D721Med (cell line): ENCODE measurements around the gene RHBDF2.
A peak's percentile ranks its signal among the peaks of the same experiment; 100 is the strongest.
"Not testable (repeated sequence)": the region's sequence is repeated elsewhere in the genome, so short reads cannot be mapped to it uniquely, and the experiment has no call there.

Experiments
- DNase-seq: peaks from one replicate; pipeline ENCODE4 v3.0.0; 2011; ENCODE audit warnings: low spot score; ENCODE audit not compliant: insufficient read length
- FAIRE-seq: peaks from 2 replicates; lab custom pipeline; 2011; peaks lifted over from hg19 to GRCh38; lab: Jason Lieb, UNC
- CTCF ChIP-seq: IDR thresholded peaks from 2 replicates; pipeline ENCODE4 v1.5.1; 2012; ENCODE audit warnings: mild to moderate bottlenecking, control low read depth; ENCODE audit not compliant: insufficient read depth; ENCODE audit errors: missing control alignments

Gene RHBDF2

GRCh38 chr17:76528156-76528527 is 26.9 kb upstream of the RHBDF2 start:
- FAIRE-seq = no peak
- TF ChIP-seq CTCF = no peak
- DNase-seq = no peak

GRCh38 chr17:76527430-76528111 is 26.3 kb upstream of the RHBDF2 start:
- DNase-seq (no peak), FAIRE-seq (no peak)
- no peak for TF ChIP-seq CTCF

- DNase-seq, FAIRE-seq: not testable (repeated sequence)
These were observed 25.8 kb upstream of the RHBDF2 start for GRCh38 chr17:76527016-76527415.

- not testable (repeated sequence) for DNase-seq, FAIRE-seq
These were observed 24.2 kb upstream of the RHBDF2 start for GRCh38 chr17:76525513-76525833.

- no peak for TF ChIP-seq CTCF
- FAIRE-seq (no peak), DNase-seq (no peak)
These were observed 23.6 kb upstream of the RHBDF2 start for GRCh38 chr17:76524598-76525512.

GRCh38 chr17:76523084-76524037 is 22.1 kb upstream of the RHBDF2 start:
- DNase-seq (peak; percentile 87), FAIRE-seq (no peak)

GRCh38 chr17:76521683-76522082 is 20.5 kb upstream of the RHBDF2 start:
- not testable (repeated sequence) for FAIRE-seq, DNase-seq

More at GRCh38 chr17:76523084-76524037, 22.1 kb upstream of the RHBDF2 start:
- TF ChIP-seq CTCF = peak; percentile 96

GRCh38 chr17:76521262-76521661 is 20.0 kb upstream of the RHBDF2 start:
- TF ChIP-seq CTCF = no peak
- FAIRE-seq = no peak
- no peak for DNase-seq
